Thymus (tissue), 11 donors: Measurements from ENCODE around the gene GARIN6. TPM values are rescaled to one million over a fixed set of nuclear protein-coding genes. Genes with fewer than 3 reads are reported as not detected.
"Not testable (repeated sequence)": the region's sequence is repeated elsewhere in the genome, so short reads cannot be mapped to it uniquely, and the experiment has no call there.

Source experiments
- DNase-seq, 9 donors: peaks; one replicate each; pipeline ENCODE4 v3.0.0-alpha.2; 2013; ENCODE audit warnings: low spot score in 9 of 9, low read depth in 6 of 9, missing footprints in 1 of 9
- H3K27ac ChIP-seq, 2 donors: one replicate each; pipeline ENCODE4 v1.5.1; 2013; ENCODE audit warnings: control low read depth in 1 of 2, low read depth in 1 of 2, low read length in 1 of 2, mild to moderate bottlenecking in 1 of 2, moderate library complexity in 1 of 2
- H3K27me3 ChIP-seq, 2 donors: one replicate each; pipeline ENCODE4 v1.5.1; 2013; ENCODE audit warnings: low read length in 1 of 2; ENCODE audit not compliant: control insufficient read depth in 2 of 2, insufficient read depth in 1 of 2
- H3K36me3 ChIP-seq, 2 donors: one replicate each; pipeline ENCODE4 v1.5.1; 2013; ENCODE audit warnings: low read length in 1 of 2, mild to moderate bottlenecking in 1 of 2, moderate library complexity in 1 of 2; ENCODE audit not compliant: control insufficient read depth in 2 of 2, insufficient read depth in 2 of 2
- H3K4me1 ChIP-seq, 2 donors: one replicate each; pipeline ENCODE4 v1.5.1; 2013; ENCODE audit warnings: low read length in 2 of 2; ENCODE audit not compliant: control insufficient read depth in 2 of 2, insufficient read depth in 2 of 2
- H3K4me3 ChIP-seq, 2 donors: one replicate each; pipeline ENCODE4 v1.5.1; 2013; ENCODE audit warnings: low read length in 2 of 2, control low read depth in 1 of 2, mild to moderate bottlenecking in 1 of 2
- H3K9me3 ChIP-seq, 2 donors: one replicate each; pipeline ENCODE4 v1.5.1; 2013; ENCODE audit warnings: low read length in 1 of 2, mild to moderate bottlenecking in 1 of 2; ENCODE audit not compliant: control insufficient read depth in 2 of 2, insufficient read depth in 1 of 2
- WGBS: extraction: QIAGEN DNeasy Blood & Tissue Kit; methylation state at CpG from one replicate; pipeline ENCODE4 v1.1.7; 2013; 5-methylcytosine and 5-hydroxymethylcytosine counted together
- polyA plus RNA-seq: library from polyadenylated mRNA; stranded (reverse); fragments of 200-250 nt; gene quantifications from one replicate; pipeline ENCODE4 v1.2.3, GENCODE V29; 2013
- total RNA-seq: library from RNA; stranded (reverse); fragments of 120-200 nt; gene quantifications from one replicate; pipeline ENCODE4 v1.2.4, GENCODE V29; 2013
- donor health status: healthy.

GARIN6 gene
- total and polyA plus RNA-seq, 2 donors, result 0.02 TPM; not detected in 1

DNA sequence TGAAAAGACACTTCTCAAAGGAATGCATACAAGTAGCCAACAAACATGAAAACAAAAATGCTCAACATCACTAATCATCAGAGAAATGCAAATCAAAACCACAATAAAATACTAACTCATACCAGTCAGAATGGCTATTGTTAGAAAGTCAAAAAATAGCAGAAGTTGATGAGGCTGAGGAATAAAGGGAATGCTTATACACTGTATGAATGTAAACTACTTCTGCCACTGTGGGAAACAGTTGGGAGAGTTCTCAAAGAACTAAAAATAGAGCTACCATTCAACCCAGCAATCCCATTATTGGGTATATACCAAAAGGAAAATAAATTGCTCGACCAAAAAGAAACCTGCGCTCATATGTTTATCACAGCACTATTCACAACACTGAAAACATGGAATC, 23.0 kb upstream of the GARIN6 start:
- not testable (repeated sequence) for DNase-seq, H3K36me3 ChIP-seq, H3K9me3 ChIP-seq, H3K4me1 ChIP-seq, H3K27me3 ChIP-seq, H3K4me3 ChIP-seq, H3K27ac ChIP-seq
- 96% methylated on average over 2 of the region's 2 CpGs for WGBS

- Histone ChIP-seq H3K27ac (no peak overlapping the region), H3K36me3 (no peaks in the 10 kb centered on the region), H3K4me3 (no peak overlapping the region), H3K4me1 (no peaks in the 10 kb centered on the region), H3K9me3 (no peaks in the 10 kb centered on the region), H3K27me3 (no peaks in the 10 kb centered on the region)
- no peak for DNase-seq
- WGBS, result 92% methylated on average over 2 of the region's 2 CpGs
Measured at GRCh38 chr12:99627459-99627858, 20.1 kb upstream of the GARIN6 start.

DNA sequence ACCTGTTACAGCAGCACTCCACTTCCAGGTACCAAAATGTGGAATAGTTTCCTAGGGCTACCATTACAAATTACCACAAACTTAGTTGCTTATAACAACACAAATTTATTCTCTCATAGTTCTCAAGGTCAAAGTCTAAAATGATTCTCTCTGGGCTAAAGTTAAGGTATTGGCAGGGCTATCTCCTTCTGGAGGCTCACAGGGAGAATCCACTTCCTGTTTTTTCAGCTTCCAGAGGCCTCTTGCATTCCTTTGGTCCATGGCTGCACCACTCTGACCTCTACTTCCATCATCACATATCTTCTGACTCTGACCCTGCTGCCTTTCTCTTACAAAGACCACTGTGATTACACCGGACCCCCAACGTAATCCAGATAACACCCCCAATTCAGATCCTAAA, 2.9 kb upstream of the GARIN6 start:
- Histone ChIP-seq H3K4me3 (no peak overlapping the region), H3K27ac (no peak overlapping the region), H3K9me3 (no peaks in the 10 kb centered on the region), H3K4me1 (no peaks in the 10 kb centered on the region), H3K36me3 (no peaks in the 10 kb centered on the region), H3K27me3 (no peaks in the 10 kb centered on the region)
- DNase-seq, result no peak
- 93% methylated on average over 2 of the region's 2 CpGs for WGBS

DNA sequence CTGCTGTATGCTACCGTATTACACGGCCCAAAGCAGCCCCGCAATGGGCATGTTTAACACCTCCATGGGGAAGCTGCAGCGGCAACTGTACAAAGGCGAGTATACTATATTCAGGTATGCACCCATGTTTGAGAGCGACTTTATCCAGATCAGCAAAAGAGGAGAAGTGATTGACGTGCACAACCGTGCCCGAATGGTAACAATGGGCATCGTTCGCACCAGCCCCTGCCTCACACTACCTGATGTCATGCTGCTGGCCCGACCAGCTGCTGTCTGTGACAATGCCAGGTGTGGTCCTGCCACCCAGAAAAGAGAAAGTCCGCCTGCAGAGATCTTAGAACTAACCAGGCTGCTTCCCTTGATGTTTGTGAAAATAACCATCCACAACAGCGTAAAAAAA, 630 bp downstream of the GARIN6 start:
- Histone ChIP-seq H3K36me3 (no peaks in the 10 kb centered on the region), H3K9me3 (no peaks in the 10 kb centered on the region), H3K4me1 (no peaks in the 10 kb centered on the region), H3K27me3 (no peaks in the 10 kb centered on the region), H3K27ac (no peak overlapping the region), H3K4me3 (no peak overlapping the region)
- no peak for DNase-seq
- WGBS, result 94% methylated on average over 14 of the region's 14 CpGs

GRCh38 chr12:99649551-99649950, 2.0 kb downstream of the GARIN6 start:
- Histone ChIP-seq H3K36me3 (no peaks in the 10 kb centered on the region), H3K4me3 (no peak overlapping the region), H3K27ac (no peak overlapping the region), H3K27me3 (no peaks in the 10 kb centered on the region), H3K4me1 (no peaks in the 10 kb centered on the region), H3K9me3 (no peaks in the 10 kb centered on the region)
- DNase-seq, result no peak
- 68% methylated on average over 1 of the region's 1 CpG for WGBS

DNA sequence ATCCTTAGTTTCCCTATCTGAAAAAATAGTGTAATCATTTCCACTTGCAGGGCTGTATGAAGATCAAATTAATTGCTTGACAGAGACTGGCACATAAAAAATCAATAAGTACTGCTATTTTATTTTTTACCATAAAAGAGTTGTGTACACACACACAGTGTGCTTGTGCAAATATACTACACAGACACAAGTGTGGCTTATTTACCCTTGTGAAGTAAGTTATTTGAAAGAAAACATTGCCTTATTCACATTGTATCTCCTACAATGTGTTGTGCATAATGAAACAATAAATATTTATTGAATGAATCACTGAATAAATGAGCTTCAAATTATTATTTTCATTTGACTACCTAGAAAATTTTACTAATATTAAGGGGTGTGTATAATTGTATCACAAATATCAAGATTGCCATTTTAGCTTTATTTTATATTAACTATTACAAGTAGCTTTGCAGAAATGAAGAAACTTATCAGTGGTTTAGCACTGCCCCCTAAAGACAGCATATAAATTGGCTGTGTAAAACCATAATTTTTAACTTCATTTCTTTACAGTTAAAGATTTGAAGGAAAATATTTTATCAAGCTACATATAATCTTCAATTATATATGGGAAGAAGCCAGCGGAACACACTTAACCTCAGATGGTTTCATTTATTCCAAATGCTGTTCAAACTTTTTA, 11.3 kb downstream of the GARIN6 start:
- WGBS, result 92% methylated on average over 1 of the region's 1 CpG
- Histone ChIP-seq H3K4me1 (no peaks in the 10 kb centered on the region), H3K27me3 (no peaks in the 10 kb centered on the region), H3K27ac (no peak overlapping the region), H3K4me3 (no peak overlapping the region), H3K36me3 (no peaks in the 10 kb centered on the region), H3K9me3 (no peaks in the 10 kb centered on the region)
- DNase-seq, result no peak

DNA sequence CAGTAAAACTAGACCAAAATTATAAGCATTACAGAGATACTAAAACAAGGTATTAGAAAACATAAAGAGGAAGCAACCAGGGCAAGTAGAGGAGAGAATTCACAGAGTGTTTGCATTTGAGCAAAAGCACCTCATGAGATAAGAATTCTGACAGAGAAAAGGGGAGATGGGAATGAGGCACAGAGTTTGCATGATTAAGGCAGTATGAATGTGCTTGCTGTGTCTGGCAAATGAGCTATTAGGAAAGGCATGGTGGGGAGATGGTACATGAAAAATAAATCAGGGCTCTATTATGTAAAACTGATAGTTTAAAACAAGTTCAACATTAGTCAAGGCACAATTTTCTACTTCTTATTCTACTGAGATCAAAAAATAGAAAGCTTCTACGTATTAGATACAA, 23.1 kb downstream of the GARIN6 start:
- WGBS, result 90% methylated on average over 1 of the region's 1 CpG
- Histone ChIP-seq H3K9me3 (no peaks in the 10 kb centered on the region), H3K4me3 (no peak overlapping the region), H3K27ac (no peak overlapping the region), H3K4me1 (no peaks in the 10 kb centered on the region), H3K27me3 (no peaks in the 10 kb centered on the region), H3K36me3 (no peaks in the 10 kb centered on the region)
- no peak for DNase-seq

DNA sequence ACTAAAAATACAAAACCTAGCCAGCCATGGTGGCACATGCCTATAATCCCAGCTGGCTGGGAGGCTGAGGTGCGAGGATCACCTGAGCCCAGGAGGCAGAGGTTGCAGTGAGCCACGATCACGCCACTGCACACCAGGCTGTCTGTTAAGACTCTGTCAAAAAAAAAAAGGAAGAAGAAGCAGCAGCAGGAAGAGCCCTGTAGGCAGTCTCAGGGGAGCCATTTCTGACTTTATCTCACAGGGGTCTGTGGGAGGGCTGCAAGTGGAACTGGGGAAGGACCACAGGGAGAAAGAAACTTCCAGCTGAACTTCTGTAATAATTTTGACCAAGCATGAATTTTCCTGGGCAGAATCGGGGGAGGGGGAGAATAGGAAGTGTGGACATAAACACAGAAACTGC, 32.7 kb downstream of the GARIN6 start:
- no peak for DNase-seq
- WGBS, result 67% methylated on average over 4 of the region's 4 CpGs
- no peak overlapping the region for H3K4me3 ChIP-seq
- H3K36me3 ChIP-seq, result no peaks in the 10 kb centered on the region
- H3K4me1 ChIP-seq, result no peaks in the 10 kb centered on the region
- no peak overlapping the region for H3K27ac ChIP-seq
- H3K27me3 ChIP-seq, result no peaks in the 10 kb centered on the region
- H3K9me3 ChIP-seq, result no peaks in the 10 kb centered on the region

DNA sequence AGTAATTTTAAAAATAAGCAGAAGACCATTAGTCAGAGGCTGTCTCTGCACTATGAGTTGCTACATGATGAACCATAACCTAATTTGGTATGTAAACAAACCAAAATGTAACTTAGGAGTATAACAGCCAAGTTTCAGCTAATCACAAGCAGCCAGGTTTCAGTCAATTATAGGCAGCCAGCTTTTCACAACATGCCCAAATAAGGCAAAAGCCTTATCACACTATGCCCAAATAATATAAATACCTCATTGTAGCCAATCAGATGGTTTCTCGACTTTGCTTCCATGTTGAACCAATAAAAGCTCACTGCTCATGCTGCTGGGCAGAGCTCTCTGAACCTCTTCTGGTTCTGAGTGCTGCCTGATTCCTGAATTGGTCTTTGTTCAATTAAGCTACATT, 38.6 kb downstream of the GARIN6 start:
- Histone ChIP-seq H3K4me1 (no peaks in the 10 kb centered on the region), H3K36me3 (no peaks in the 10 kb centered on the region), H3K9me3 (no peaks in the 10 kb centered on the region), H3K4me3 (no peak overlapping the region), H3K27me3 (no peaks in the 10 kb centered on the region), H3K27ac (no peak overlapping the region)
- no peak for DNase-seq
- WGBS, result 92% methylated on average over 1 of the region's 1 CpG

DNA sequence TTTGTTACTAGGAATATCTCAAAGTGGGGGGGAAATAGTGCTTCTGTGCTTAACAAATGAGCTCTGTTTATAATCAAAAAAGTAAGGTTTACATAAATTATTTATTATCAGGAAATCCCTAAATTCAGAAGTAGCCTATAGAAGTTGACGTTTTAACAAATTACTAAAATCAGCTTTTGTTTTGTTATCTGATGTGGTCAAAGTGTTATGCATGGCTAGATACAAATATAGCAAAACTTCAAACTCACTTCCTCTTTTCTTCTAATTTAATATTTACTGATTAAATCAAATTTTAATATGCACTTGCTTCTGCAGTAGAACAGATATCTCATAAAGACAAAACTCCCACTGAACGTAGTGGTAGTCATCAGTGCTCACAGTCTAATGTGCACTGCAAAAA, 47.5 kb downstream of the GARIN6 start:
- no peak overlapping the region for H3K27ac ChIP-seq
- H3K4me3 ChIP-seq, result no peak overlapping the region
- WGBS, result 23% methylated on average over 2 of the region's 2 CpGs
- no peaks in the 10 kb centered on the region for H3K4me1 ChIP-seq
- no peaks in the 10 kb centered on the region for H3K36me3 ChIP-seq
- H3K27me3 ChIP-seq, result no peaks in the 10 kb centered on the region
- no peaks in the 10 kb centered on the region for H3K9me3 ChIP-seq
- DNase-seq, result no peak
